Vagina (tissue), 2 donors: ENCODE data around the gene B4GALNT1. TPM values are rescaled to one million over a fixed set of nuclear protein-coding genes. Genes with fewer than 3 reads are reported as not detected.

Experiments used
- DNase-seq, 2 donors: peaks; one replicate each; pipeline ENCODE4 v3.0.0-alpha.2; 2017; ENCODE audit errors: extremely low spot score in 2 of 2
- H3K27ac ChIP-seq: fragments of 200-600 bp; sonication (generic); one replicate; pipeline ENCODE4 v1.5.1; 2019
- H3K27me3 ChIP-seq: fragments of 200-600 bp; sonication (generic); one replicate; pipeline ENCODE4 v1.5.1; 2019
- H3K36me3 ChIP-seq, 2 donors: fragments of 200-600 bp; sonication (generic); one replicate each; pipeline ENCODE4 v1.5.1; 2017 to 2019
- H3K4me1 ChIP-seq: fragments of 200-600 bp; sonication (generic); one replicate; pipeline ENCODE4 v1.5.1; 2019
- H3K4me3 ChIP-seq, 2 donors: fragments of 200-600 bp; sonication (generic); 1 replicate in 1 of 2; 2 replicates in 1 of 2; pipeline ENCODE4 v1.5.1; 2016 to 2019
- H3K9me3 ChIP-seq: fragments of 200-600 bp; sonication (generic); one replicate; pipeline ENCODE4 v1.5.1; 2019
- CTCF ChIP-seq, 3 experiments: fragments of 450-650 bp in 2 of 3; fragments of 200-600 bp in 1 of 3; sonication (generic) in 1 of 3; IDR thresholded peaks; one replicate each; pipeline ENCODE4 v1.5.1; 2017 to 2019; ENCODE audit warnings: antibody characterized with exemption in 3 of 3, mild to moderate bottlenecking in 2 of 3, moderate library complexity in 2 of 3
- POLR2A ChIP-seq, 2 donors: fragments of 450-650 bp; IDR thresholded peaks; one replicate each; pipeline ENCODE4 v1.6.1; 2017; ENCODE audit warnings: antibody characterized with exemption in 2 of 2, mild to moderate bottlenecking in 2 of 2, moderate library complexity in 2 of 2
- POLR2AphosphoS5 ChIP-seq, 2 donors: sonication (generic); formaldehyde crosslinking; IDR thresholded peaks; one replicate each; pipeline ENCODE4 v1.9.0; 2017; ENCODE audit warnings: antibody characterized with exemption in 2 of 2, mild to moderate bottlenecking in 2 of 2, low read depth in 1 of 2; ENCODE audit not compliant: insufficient read depth in 1 of 2
- intact Hi-C: fragments of 100-400 bp; cut with DNase I; formaldehyde crosslinking; loops from one replicate; pipeline ENCODE4 v1.15.1; 2023
- total RNA-seq: library from RNA; depleted of rRNA; stranded (reverse); fragments of >200 nt; gene quantifications from one replicate; pipeline ENCODE4 v1.2.3, GENCODE V29; 2016

Gene B4GALNT1
- total RNA-seq, 1 donor from 2014 or later: 7.6 TPM

GRCh38 chr12:57627501-57628279, 5.3 kb downstream of the B4GALNT1 start:
- no peaks in the 10 kb centered on the region for H3K9me3 ChIP-seq
- peak in 1 of 2 donors; percentile 84 for DNase-seq
- no peak overlapping the region for H3K27ac ChIP-seq
- H3K4me1 ChIP-seq: peaks cover 14% of the 10 kb centered on the region
- no peak overlapping the region for H3K4me3 ChIP-seq
- H3K36me3 ChIP-seq: no peaks in the 10 kb centered on the region
- H3K27me3 ChIP-seq: no peaks in the 10 kb centered on the region
- peak in 1 of 2 donors; percentile 6 for TF ChIP-seq POLR2AphosphoS5 (IDR thresholded peaks at IDR 0.05; ENCODE audit: insufficient read depth in 1 of 2, low read depth in 1 of 2)
- TF ChIP-seq CTCF (IDR thresholded peaks at IDR 0.05): no peak
- intact Hi-C loops: no loop called here

GRCh38 chr12:57626921-57627445, 6.0 kb downstream of the B4GALNT1 start:
- TF ChIP-seq CTCF (IDR thresholded peaks at IDR 0.05): no peak
- TF ChIP-seq POLR2AphosphoS5 (IDR thresholded peaks at IDR 0.05; ENCODE audit: insufficient read depth in 1 of 2, low read depth in 1 of 2): no peak
- TF ChIP-seq POLR2A (IDR thresholded peaks at IDR 0.05): no peak
- no peaks in the 10 kb centered on the region for H3K27me3 ChIP-seq
- H3K4me3 ChIP-seq: no peak overlapping the region
- H3K36me3 ChIP-seq: no peaks in the 10 kb centered on the region
- peaks cover 11% of the 10 kb centered on the region for H3K4me1 ChIP-seq
- H3K9me3 ChIP-seq: no peaks in the 10 kb centered on the region
- intact Hi-C loops: no loop called here
- DNase-seq: no peak
- no peak overlapping the region for H3K27ac ChIP-seq

- Histone ChIP-seq H3K27me3 (no peaks in the 10 kb centered on the region), H3K36me3 (no peaks in the 10 kb centered on the region), H3K4me3 (no peak overlapping the region), H3K27ac (no peak overlapping the region), H3K4me1 (peaks cover 11% of the 10 kb centered on the region), H3K9me3 (no peaks in the 10 kb centered on the region)
- no peak for TF ChIP-seq POLR2A (IDR thresholded peaks at IDR 0.05)
- no peak for TF ChIP-seq POLR2AphosphoS5 (IDR thresholded peaks at IDR 0.05; ENCODE audit: insufficient read depth in 1 of 2, low read depth in 1 of 2)
- no peak for TF ChIP-seq CTCF (IDR thresholded peaks at IDR 0.05)
- intact Hi-C loops: no loop called here
- DNase-seq: no peak
Measured at GRCh38 chr12:57626111-57626920, 6.7 kb downstream of the B4GALNT1 start.

- Histone ChIP-seq H3K36me3 (no peaks in the 10 kb centered on the region), H3K4me1 (peaks cover 19% of the 10 kb centered on the region), H3K9me3 (no peaks in the 10 kb centered on the region), H3K4me3 (no peak overlapping the region), H3K27me3 (no peaks in the 10 kb centered on the region), H3K27ac (no peak overlapping the region)
- DNase-seq: no peak
- intact Hi-C loops: no loop called here
- TF ChIP-seq POLR2A (IDR thresholded peaks at IDR 0.05) (no peak), POLR2AphosphoS5 (IDR thresholded peaks at IDR 0.05; ENCODE audit: insufficient read depth in 1 of 2, low read depth in 1 of 2) (no peak), CTCF (IDR thresholded peaks at IDR 0.05) (no peak)
Measured at GRCh38 chr12:57625261-57626032, 7.6 kb downstream of the B4GALNT1 start.
